Uterus (tissue), 4 donors: Measurements from ENCODE around the gene ZBTB34. TPM values are rescaled to one million over a fixed set of nuclear protein-coding genes. Genes with fewer than 3 reads are reported as not detected.

Source experiments
- DNase-seq, 2 donors: peaks; one replicate each; pipeline ENCODE4 v3.0.0-alpha.2; 2019 to 2020
- H3K27ac ChIP-seq, 2 donors: fragments of 200-600 bp; sonication (generic); 1 replicate in 1 of 2; 2 replicates in 1 of 2; pipeline ENCODE4 v1.5.1; 2016 to 2018
- H3K27me3 ChIP-seq, 2 donors: fragments of 200-600 bp; sonication (generic); one replicate each; pipeline ENCODE4 v1.5.1; 2018 to 2019; ENCODE audit warnings: control low read depth in 1 of 2
- H3K36me3 ChIP-seq, 2 donors: fragments of 200-600 bp; sonication (generic); one replicate each; pipeline ENCODE4 v1.5.1; 2019; ENCODE audit warnings: control low read depth in 1 of 2
- H3K4me1 ChIP-seq, 2 donors: fragments of 200-600 bp; sonication (generic); one replicate each; pipeline ENCODE4 v1.5.1; 2018 to 2019; ENCODE audit warnings: control low read depth in 1 of 2
- H3K4me3 ChIP-seq, 2 donors: fragments of 200-600 bp; sonication (generic); 1 replicate in 1 of 2; 2 replicates in 1 of 2; pipeline ENCODE4 v1.5.1; 2018 to 2019; ENCODE audit warnings: mild to moderate bottlenecking in 1 of 2
- H3K9me3 ChIP-seq, 2 donors: fragments of 200-600 bp; sonication (generic); one replicate each; pipeline ENCODE4 v1.5.1; 2019; ENCODE audit warnings: control low read depth in 1 of 2
- CTCF ChIP-seq, 4 experiments: fragments of 200-600 bp in 2 of 4; fragments of 450-650 bp in 2 of 4; sonication (generic) in 2 of 4; IDR thresholded peaks; one replicate each; pipeline ENCODE4 v1.5.1; 2016 to 2019; ENCODE audit warnings: antibody characterized with exemption in 4 of 4, mild to moderate bottlenecking in 2 of 4, moderate library complexity in 1 of 4
- POLR2A ChIP-seq, 2 donors: fragments of 450-650 bp; IDR thresholded peaks; one replicate each; pipeline ENCODE4 v1.6.1; 2016; ENCODE audit warnings: antibody characterized with exemption in 2 of 2, mild to moderate bottlenecking in 1 of 2, moderate library complexity in 1 of 2
- intact Hi-C: fragments of 100-400 bp; cut with DNase I; formaldehyde crosslinking; loops from one replicate; pipeline ENCODE4 v1.15.1; 2023; ENCODE audit warnings: low total_unique reads
- total RNA-seq, 4 donors: library from RNA; depleted of rRNA in 3 of 4; stranded (reverse); fragments of >200 nt in 3 of 4; gene quantifications; one replicate each; pipeline versions ENCODE4 v1.1.0 to v1.2.4, GENCODE V29; 2014 to 2023
- donor health status: DM: yes; HTN: yes; CAD: no.

The ZBTB34 gene
- total RNA-seq, 4 donors from 2014 or later, result 1.8 to 30.3 (median 13.5) TPM

DNA sequence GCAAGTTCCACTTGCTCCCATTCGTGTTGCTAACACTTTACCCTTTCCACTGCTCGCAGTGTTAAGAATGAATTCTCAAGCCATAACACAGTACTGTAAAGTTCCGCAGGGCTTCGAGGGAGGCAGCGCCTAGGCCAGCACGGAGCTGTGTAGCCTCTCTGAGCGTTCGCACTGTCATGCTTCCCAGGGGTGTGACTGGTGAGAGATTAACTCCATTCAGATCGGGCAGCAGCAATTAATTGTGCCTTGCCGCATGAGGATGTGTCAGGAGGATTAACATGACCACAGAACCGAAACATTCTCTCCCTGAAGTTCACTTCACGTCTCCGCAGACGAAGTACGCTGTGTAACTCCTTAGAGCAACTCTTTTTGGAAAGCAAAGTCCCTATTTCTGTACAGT, 23.2 kb downstream of the ZBTB34 start:
- intact Hi-C loops, result no loop called here
- Histone ChIP-seq H3K27me3 (no peaks in the 10 kb centered on the region), H3K36me3 (no peaks in the 10 kb centered on the region), H3K9me3 (no peaks in the 10 kb centered on the region), H3K4me3 (no peak overlapping the region), H3K27ac (no peak overlapping the region), H3K4me1 (no peaks in the 10 kb centered on the region)
- DNase-seq, result no peak
- TF ChIP-seq POLR2A (IDR thresholded peaks at IDR 0.05) (no peak), CTCF (IDR thresholded peaks at IDR 0.05) (no peak)

DNA sequence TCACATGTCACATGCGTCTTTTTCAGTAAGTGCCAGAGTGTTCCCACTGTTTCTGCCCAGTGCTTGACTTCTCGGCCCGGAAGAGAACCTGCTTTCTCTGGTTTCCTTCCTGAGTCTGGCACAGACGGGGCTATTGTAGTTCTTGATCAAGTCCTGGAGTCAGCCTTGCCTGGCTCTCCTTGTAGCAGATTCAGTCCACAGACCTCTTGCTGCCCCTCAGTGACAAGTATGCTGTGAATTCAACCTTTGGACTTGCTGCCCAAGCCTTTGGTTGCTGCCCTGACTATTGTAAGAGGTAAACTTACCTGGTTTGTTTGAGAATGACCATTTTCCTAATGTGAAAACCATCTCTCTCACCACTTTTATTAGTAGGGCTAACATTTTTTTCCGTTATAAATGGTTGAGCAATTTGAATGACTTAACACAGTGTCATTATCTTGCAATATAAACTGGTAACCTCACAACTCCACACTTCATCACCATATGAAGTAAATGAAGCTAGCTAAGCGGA, 24.7 kb downstream of the ZBTB34 start:
- TF ChIP-seq POLR2A (IDR thresholded peaks at IDR 0.05), result no peak
- no peak for TF ChIP-seq CTCF (IDR thresholded peaks at IDR 0.05)
- H3K27me3 ChIP-seq, result no peaks in the 10 kb centered on the region
- H3K4me3 ChIP-seq, result no peak overlapping the region
- no peaks in the 10 kb centered on the region for H3K36me3 ChIP-seq
- no peak for DNase-seq
- H3K27ac ChIP-seq, result no peak overlapping the region
- H3K4me1 ChIP-seq, result no peaks in the 10 kb centered on the region
- H3K9me3 ChIP-seq, result no peaks in the 10 kb centered on the region
- intact Hi-C loops, result no loop called here

- H3K36me3 ChIP-seq, result no peaks in the 10 kb centered on the region
- H3K4me3 ChIP-seq, result no peak overlapping the region
- no peak overlapping the region for H3K27ac ChIP-seq
- no peaks in the 10 kb centered on the region for H3K9me3 ChIP-seq
- DNase-seq, result no peak
- H3K27me3 ChIP-seq, result no peaks in the 10 kb centered on the region
- TF ChIP-seq CTCF (IDR thresholded peaks at IDR 0.05) (no peak), POLR2A (IDR thresholded peaks at IDR 0.05) (no peak)
- no peaks in the 10 kb centered on the region for H3K4me1 ChIP-seq
- intact Hi-C loops, result no loop called here
These were observed 25.8 kb downstream of the ZBTB34 start for GRCh38 chr9:126886034-126886822.

GRCh38 chr9:126886897-126887296, 26.5 kb downstream of the ZBTB34 start:
- Histone ChIP-seq H3K4me3 (no peak overlapping the region), H3K27me3 (no peaks in the 10 kb centered on the region), H3K9me3 (no peaks in the 10 kb centered on the region), H3K4me1 (no peaks in the 10 kb centered on the region), H3K36me3 (no peaks in the 10 kb centered on the region), H3K27ac (no peak overlapping the region)
- no peak for TF ChIP-seq CTCF (IDR thresholded peaks at IDR 0.05)
- TF ChIP-seq POLR2A (IDR thresholded peaks at IDR 0.05), result no peak
- DNase-seq, result no peak
- intact Hi-C loops, result no loop called here

DNA sequence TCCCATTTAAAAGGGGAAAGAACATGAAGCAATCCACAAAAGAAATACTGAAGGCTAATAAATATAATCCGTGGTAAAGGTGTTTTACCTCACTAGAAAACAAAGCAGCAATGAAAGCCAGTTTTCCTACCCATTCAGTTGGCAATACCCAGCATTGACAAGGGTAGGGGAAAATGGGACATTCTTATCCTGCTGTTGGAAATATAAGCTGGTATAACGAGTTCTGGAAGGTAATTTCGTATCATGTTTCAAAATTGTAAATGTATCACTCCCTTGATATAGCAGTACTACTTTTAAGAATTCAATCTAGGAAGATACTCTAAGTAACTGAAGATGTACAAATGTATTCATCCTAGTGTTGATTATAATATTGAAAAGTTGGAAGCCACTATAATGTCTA, 31.2 kb downstream of the ZBTB34 start:
- DNase-seq, result no peak
- H3K36me3 ChIP-seq, result no peaks in the 10 kb centered on the region
- no peak overlapping the region for H3K27ac ChIP-seq
- no peaks in the 10 kb centered on the region for H3K9me3 ChIP-seq
- no peak overlapping the region for H3K4me3 ChIP-seq
- H3K4me1 ChIP-seq, result no peaks in the 10 kb centered on the region
- TF ChIP-seq CTCF (IDR thresholded peaks at IDR 0.05) (no peak), POLR2A (IDR thresholded peaks at IDR 0.05) (no peak)
- intact Hi-C loops, result no loop called here
- H3K27me3 ChIP-seq, result no peaks in the 10 kb centered on the region
